GF-D8 (cell line): ENCODE results near the gene PCTP.
A peak's percentile ranks its signal among the peaks of the same experiment; 100 is the strongest.

Source experiments
- DNase-seq: peaks from one replicate; lab custom pipeline; 2025; lab: John Stamatoyannopoulos, UW

PCTP gene

GRCh38 chr17:55757659-55758058 lies 6.8 kb downstream of the PCTP start:
- DNase-seq = no peak

- no peak for DNase-seq
Observed at GRCh38 chr17:55758171-55758570, 7.3 kb downstream of the PCTP start.

GRCh38 chr17:55760643-55761355 lies 9.9 kb downstream of the PCTP start:
- DNase-seq = peak; percentile 65

GRCh38 chr17:55762086-55762858 lies 11.4 kb downstream of the PCTP start:
- no peak for DNase-seq

GRCh38 chr17:55763856-55764255 lies 13.0 kb downstream of the PCTP start:
- peak; percentile 64 for DNase-seq

- no peak for DNase-seq
Observed at GRCh38 chr17:55764610-55765009, 13.8 kb downstream of the PCTP start.

GRCh38 chr17:55765472-55765871 lies 14.6 kb downstream of the PCTP start:
- no peak for DNase-seq

GRCh38 chr17:55768936-55769624 lies 18.2 kb downstream of the PCTP start:
- DNase-seq = no peak

- no peak for DNase-seq
Observed at GRCh38 chr17:55769625-55770000, 18.8 kb downstream of the PCTP start.

GRCh38 chr17:55770196-55770870 lies 19.5 kb downstream of the PCTP start:
- DNase-seq = peak; percentile 19

GRCh38 chr17:55772086-55772485 lies 21.2 kb downstream of the PCTP start:
- DNase-seq = no peak

GRCh38 chr17:55773671-55774070 lies 22.8 kb downstream of the PCTP start:
- DNase-seq = no peak

- no peak for DNase-seq
Observed at GRCh38 chr17:55774846-55775271, 24.0 kb downstream of the PCTP start.

GRCh38 chr17:55776271-55776670 lies 25.4 kb downstream of the PCTP start:
- no peak for DNase-seq

GRCh38 chr17:55777471-55777971 lies 26.7 kb downstream of the PCTP start:
- DNase-seq = no peak

GRCh38 chr17:55778389-55779118 lies 27.7 kb downstream of the PCTP start:
- no peak for DNase-seq

GRCh38 chr17:55783684-55784245 lies 32.9 kb downstream of the PCTP start:
- DNase-seq = peak; percentile 98

- peak; percentile 4 for DNase-seq
Observed at GRCh38 chr17:55784666-55785065, 33.8 kb downstream of the PCTP start.

GRCh38 chr17:55785181-55785580 lies 34.3 kb downstream of the PCTP start:
- DNase-seq = no peak

GRCh38 chr17:55793272-55793671 lies 42.4 kb downstream of the PCTP start:
- DNase-seq = no peak
